ACHN (cell line): ENCODE measurements around the gene DST.

ENCODE experiments used
- DNase-seq: peaks from one replicate; pipeline ENCODE4 v3.0.0-alpha.2; 2015
- in situ Hi-C: cut with HindIII; loops from 2 replicates; pipeline ENCODE4 v1.10.0; 2017; ENCODE audit warnings: low sequenced_read_pairs, low pct_ligation_motif_present, low pct_unique_long_range_greater_than_20kb

The DST gene

DNA sequence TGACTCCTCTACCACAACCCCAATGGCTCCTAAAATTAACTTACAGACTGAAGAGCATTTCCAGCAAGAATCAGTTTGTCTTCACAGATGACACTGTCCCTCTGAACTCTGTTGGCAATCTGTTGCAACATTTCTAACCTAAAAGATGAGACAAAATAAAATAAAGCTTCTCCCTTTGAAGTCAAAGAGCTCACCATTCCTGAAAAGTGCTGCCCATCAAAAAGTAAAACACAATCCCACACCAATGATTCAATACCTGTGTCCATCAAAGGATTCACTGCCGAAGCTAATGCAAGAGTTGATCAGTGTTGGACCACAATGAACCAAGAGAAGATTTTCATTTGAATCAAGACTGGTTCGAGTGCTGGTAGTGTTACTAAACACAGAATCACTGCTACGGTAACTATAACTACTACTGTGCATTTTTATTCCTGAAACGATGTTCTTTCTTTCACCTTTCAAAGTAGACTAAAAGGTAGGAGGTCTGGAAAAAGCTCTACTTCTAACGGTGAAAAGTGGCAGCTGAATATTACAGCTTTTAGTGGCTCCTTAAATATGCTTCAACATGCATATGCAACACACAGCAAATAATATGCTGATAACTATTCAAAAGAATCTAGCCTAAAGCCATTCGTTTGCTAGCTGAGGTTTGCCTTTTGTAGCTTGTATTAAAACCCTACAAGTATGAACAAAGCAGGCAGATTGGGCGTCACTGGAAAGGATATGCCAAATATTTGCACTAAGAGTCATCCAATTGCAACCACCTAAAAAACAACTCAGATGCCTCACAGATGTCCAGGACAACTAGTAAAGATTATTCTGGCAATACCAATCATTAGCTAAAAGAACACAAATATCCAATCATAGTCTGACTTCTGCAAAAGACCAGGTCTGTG, at the start of gene DST:
Gene DST, minus strand, starts transcription at position 524 of the 896 bp plus-strand sequence.
- peak; percentile 68 for DNase-seq
- in situ Hi-C loops = no loop called here

DNA sequence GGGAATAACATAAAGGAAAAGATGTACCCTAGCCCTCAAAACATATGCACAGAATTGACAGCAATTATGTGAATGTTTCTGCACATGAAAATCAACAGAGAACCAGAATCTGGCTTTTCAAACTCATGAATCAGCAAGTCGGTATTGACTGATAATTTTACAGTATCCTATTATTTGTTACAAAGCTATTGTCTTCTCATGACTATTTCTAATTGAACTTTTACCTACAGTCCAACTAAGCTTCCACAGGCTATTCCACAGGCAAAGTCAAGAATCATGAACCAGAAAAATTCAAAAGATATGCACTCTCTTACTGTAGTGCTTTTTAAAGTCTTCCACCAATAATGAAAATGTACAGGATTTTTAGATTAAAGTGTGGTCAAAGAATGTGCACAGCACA, 49.1 kb upstream of the DST start:
- in situ Hi-C loops = no loop called here
- DNase-seq = no peak

DNA sequence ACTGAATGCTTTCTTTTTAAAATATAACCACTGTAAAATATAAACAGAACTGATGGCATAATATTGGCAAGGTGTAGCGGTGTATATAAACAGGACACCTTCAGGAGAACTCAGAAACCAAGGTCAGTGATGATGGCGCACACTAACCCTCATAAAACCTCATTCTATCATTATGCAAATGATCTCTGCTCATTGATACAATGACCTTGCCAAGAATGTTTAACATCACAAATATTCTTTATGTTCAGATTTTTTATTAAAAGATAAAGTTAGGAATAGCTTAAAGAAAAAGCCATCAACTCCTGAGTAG, 48.6 kb upstream of the DST start:
- in situ Hi-C loops = no loop called here

DNA sequence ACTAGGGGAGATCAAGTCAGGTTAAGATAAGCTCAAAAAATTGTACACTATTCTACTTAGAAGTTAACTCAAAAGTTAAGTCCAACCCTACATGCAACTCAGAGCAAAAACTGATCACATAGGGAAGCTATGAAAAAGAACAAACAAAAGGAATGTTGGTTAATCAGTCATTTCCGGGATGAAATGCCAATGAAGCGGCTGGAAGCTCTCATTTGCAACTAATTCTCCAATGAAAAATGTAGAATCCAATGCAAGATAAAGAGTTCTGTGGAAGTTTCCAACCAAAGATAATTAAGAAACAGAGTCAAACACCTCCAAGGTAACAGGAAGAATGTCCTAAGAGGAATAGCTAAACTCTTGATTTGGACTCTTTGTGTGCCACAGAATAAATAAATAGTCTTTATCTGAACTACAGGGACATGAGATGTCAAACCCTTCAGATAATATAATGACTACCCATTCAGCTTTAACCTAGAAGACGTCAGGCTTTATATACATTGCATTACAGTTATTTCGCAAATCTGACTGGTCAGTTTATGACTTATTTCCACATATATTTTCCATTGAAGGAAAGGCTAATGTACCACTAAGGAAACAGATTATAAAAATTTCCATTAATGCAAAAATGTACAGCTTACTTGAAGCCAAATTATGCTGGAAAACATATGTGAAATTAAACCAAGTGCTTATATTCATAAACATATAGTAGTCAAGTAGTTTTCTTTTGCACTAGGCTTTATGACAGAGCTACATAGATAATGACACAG, 48.0 kb upstream of the DST start:
- in situ Hi-C loops = no loop called here
- peak; percentile 69 for DNase-seq

More for the DNA sequence above, 48.6 kb upstream of the DST start:
- DNase-seq = peak; percentile 24

DNA sequence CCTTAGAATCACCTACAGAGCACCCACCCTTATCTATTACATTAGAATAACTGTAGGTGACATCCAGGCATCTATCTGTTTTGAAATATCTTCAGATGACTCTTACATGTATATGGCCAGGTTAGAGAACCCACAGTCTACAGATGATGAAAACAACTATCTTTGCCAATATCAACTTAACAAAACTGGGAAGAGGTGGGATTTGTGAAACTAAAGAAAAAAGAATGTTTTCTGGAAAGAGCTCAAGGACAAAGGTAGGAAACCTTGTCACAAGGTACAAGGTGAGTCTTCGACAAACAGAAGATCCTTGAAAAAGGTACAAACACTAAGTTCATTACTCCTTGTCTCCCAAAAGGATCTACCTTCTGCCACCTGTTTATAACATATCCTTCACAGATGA, 47.0 kb upstream of the DST start:
- no peak for DNase-seq
- in situ Hi-C loops = no loop called here

DNA sequence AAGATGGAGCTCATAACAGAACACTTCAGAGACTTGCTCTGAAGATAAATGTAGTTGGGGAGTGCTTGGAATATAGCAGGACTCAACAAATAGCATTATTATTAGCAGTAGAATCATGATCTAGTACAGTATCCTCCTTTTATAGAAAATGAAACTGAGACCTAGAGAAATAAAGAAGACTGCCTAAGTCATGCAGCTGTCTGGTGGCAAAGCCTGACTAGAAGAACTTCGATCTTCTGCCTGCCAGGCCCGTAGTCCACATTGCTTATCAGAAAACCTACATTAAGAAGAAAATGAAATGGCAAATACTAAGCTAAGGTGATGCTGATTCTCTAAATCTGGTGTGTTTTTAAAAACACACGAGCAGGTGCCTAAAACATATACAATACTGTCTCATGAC, 46.4 kb upstream of the DST start:
- in situ Hi-C loops = no loop called here
- no peak for DNase-seq

DNA sequence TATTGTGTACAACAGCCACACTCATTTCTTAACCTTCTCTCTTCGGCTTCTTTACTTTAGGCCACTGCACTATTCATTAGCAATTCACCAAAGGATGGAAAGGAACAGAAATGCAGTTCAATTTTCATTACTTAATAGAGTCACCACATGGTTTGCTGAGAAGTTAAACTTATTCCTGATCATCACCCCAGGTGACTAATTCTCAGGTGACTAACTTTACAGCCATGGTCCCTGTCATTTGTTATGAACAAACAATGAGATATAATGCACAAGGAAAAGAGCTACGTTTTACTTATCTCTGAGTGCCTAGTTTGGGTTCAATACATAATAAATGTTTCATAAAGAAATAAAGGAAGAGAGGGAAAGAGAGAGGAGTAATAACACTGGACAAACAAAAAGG, 45.8 kb upstream of the DST start:
- in situ Hi-C loops = no loop called here
- DNase-seq = no peak

DNA sequence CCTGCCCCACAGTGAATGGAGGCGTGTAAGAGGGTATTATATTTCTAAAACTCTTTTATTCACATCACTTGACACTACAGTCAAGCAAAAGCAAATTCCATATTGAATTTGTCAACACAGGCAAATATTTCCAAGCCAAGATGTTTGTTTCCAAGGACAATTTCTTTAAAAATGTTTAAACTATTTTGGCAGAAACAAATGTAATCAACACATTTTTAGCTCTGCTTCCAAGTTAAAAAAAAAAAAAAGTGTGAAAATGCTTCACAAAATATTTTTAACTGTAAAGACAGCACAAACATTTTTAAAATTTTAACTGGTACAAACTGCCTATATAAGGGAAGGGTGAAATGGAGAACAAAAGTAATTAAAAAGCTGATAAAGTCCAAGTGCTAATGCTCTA, 44.9 kb upstream of the DST start:
- DNase-seq = no peak
- in situ Hi-C loops = no loop called here

DNA sequence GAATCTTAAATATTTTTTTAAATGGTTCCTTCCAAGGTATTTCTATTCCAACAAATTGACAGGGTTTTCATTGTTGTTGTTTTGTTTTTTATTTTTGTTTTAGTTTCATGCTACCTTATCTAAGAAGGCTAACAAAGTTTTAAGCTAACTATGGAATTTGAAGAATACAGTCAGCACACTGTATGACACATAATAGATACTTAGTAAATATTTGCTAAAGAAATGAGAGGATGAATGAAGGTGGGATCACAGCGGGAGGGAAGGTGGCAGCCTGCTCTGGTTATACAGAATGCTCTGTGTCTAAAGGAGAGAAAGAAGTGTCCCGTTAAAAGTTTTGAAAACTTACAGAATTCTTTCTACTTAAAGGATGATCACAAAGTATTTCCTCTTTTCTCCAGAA, 43.7 kb upstream of the DST start:
- DNase-seq = no peak
- in situ Hi-C loops = no loop called here

DNA sequence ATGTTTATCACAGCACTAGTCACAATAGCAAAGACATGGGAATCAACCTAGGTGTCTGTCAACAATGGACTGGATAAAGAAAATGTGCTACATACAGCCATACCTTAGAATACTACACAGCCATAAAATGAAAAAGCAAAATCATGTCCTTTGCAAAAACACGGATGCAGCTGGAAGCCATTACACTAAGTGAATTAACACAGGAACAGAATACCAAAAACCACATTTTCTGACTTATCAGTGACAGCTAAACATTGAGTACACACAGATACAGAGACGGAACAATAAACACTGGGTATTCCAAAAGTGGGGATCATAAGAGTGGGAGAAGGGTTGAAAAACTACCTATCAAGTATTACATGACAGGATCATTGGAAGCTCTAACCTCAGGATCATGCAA, 43.3 kb upstream of the DST start:
- DNase-seq = no peak
- in situ Hi-C loops = no loop called here

DNA sequence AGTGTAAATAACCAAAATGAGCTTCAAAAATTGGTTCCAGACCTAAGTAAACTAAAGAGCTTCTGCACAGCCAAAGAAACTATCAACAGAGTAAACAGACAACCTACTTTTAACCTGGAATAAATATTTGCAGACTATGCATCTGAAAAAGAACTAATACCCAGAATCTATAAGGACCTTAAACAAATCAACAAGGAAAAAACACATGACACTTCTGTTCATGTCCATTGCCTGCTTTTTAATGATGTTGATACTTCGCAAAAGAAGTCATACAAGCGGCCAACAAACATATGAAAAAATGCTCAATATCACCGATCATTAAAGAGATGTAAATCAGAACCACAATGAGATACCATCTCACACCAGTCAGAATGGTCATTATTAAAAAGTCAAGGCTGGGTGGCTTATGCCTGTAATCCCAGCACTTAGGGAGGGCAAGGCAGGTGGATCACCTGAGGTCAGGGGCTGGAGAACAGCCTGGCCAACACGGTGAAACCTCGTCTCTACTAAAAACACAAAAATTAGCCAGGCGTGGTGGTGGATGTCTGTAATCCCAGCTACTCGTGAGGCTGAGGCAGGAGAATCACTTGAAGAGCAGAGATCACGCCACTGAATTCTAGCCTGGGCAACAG, 42.5 kb upstream of the DST start:
- in situ Hi-C loops = no loop called here

DNA sequence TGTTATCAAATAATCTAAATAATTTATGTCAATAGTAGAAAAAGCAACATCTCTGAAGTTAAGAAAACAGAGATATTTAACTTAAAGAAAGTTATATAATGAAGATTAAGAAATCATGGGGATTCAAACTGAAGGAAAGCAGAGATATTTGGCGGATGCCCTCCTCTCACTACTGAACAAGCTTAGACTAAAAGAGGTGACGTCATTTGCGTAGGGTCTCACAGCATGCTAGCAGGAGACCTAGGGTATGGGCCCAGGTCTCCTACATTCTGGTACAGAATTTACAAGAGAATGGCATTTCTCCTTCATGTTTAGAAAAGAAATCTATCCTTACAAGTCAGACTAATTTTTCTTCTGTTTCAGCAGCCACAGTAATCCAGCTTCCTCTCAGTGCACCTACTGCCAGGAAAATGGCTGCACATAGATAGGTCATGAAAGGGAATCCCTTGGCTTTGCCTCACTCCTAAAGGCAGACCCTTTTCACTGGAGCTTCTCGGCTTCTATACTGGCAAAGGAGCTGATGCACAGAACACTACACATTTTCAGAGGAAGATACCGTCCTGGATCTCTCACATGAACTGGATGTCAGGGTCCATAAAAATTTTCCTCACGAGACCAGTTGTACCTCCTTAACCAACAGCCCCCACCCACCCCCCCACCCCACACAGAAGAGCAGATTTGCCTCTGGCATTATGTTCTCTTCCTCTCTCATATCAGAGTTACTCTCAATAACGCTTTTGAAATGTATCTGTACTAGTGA, 41.8 kb upstream of the DST start:
- in situ Hi-C loops = no loop called here
- DNase-seq = no peak

More for the DNA sequence above, 42.5 kb upstream of the DST start:
- no peak for DNase-seq

DNA sequence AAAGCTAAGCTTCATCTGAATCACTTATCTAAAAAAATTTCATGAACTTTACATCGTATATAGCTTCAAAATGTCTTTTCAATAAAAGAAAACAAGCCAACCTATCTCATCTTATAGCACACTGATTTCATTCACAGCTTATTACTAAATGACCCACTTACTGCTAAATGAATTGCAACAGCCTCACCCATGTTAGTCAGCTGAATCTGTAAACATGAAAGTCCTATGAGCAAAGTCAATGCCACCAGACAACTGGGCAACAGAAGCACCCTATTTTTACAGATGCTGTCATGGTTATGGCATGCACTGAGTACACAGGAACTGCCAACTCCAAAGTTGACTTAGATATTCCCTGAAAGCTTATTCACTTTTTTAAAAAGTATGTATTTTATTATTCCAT, 41.2 kb upstream of the DST start:
- DNase-seq = peak; percentile 29
- in situ Hi-C loops = no loop called here

DNA sequence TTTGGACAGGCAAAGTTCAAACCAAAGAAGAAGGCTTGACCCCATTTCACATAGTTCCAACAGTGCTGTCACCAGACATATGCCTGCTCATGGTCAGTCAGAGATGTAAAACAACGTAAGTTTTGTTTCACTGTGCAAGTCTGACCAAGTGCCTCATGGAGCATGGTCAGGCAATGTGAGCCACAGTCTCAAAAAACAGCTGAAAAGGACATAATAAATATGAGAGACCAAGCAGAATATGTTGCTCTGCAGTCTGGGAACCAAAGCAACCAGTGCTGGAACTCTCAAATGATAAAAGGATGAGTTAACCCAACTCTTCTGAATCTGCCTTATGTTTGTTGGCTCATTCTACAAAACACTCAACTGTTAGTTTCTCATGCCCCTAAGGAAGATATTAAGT, 39.9 kb upstream of the DST start:
- no peak for DNase-seq
- in situ Hi-C loops = no loop called here

DNA sequence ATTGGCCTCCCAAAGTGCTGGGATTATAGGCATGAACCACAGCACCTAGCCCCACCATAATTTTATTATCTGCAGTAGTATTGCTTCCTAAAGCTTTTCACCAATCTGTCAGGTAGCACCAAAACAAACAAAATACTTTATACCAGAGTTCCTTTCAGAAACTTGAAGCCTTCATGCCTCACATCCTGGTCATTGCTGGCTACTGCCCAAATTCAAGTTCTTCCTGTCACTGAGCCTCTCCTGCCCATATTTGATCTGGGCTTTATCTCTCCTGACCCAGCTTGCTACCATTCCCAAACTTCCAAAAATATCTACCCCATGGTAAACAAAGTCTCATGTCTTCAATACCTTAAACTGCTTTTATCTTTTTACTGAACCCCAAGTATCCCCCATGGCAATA, 34.9 kb upstream of the DST start:
- no peak for DNase-seq
- in situ Hi-C loops = no loop called here

DNA sequence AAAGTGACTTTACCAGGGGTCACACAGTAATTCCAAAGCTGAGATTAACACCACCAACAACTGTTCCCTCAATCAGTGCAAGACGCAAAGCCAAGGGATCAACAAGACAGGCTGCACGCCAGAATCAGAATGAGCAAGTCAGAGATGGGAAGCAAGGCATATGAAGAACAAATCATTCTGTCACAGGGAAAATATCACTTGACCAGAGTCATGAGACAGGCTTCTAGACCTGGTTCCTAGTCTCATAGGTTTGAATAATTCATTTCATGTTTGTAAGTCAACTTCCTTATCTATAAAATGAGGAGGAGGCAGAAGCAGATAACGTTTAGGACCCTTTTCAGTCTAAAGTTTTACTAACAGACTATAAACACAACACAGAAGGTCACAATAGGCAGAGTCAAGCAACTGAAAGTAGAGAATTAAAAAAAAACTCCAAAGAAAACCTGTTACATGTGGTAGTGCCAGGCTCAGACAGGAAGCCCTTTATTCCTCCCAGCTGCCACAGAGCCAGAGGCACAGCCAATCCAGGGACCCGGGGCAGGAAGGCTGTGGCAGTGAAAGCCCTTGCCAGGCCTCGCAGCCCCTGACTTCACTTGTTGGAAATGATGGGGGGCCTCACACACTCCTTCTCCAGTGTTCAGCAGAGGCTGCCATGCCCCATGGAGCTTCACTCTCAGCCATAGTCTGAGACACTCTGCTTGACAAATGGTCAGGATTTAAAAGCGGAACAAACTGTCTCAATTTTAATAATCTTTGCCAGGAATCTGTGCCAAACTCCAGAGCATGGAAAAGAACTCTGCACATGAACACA, 29.2 kb upstream of the DST start:
- DNase-seq = no peak
- in situ Hi-C loops = no loop called here

DNA sequence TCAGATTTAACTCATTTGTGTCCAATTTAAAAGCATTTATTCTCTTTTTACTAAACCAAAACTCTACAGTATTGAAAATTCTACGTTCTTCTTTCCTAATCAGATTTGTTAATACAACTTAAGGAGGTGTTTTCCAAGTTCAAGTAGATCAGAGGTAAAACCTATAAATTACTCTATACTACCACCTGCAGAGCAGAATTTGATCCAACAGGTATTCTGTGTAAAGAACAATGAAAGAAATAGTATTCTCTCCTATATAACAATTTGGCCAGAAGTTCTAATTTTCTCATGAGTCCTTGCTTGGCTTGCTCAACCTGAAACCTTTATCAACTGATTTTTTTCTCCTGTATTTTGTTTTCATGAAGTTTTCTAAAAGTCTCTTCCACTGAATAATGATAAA, 28.5 kb upstream of the DST start:
- in situ Hi-C loops = no loop called here

DNA sequence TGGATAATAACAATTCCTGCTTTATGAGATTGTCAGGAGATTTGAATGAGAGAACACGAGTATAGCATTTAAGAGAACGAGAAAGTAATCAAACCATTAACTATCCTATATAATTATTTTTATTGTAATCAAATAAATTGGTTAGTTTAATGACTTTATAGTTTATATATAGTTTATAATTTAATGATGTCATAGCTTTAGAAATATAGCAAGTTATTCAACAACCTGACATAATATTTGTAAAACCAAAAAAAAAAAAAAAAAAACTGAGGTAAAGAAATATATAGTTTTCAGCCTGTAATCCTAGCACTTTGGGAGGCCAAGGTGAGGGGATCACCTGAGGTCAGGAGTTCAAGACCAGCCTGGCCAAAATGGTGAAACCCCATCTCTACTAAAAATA, 26.4 kb upstream of the DST start:
- DNase-seq = no peak
- in situ Hi-C loops = no loop called here

More for the DNA sequence above, 28.5 kb upstream of the DST start:
- DNase-seq = no peak
